Loucy (cell line): ENCODE measurements around the gene ZBTB2.

Source experiments
- EZH2phosphoT487 ChIP-seq: fragments of 200-600 bp; IDR thresholded peaks from 2 replicates; pipeline ENCODE4 v1.6.1; 2018; ENCODE audit warnings: antibody characterized with exemption, mild to moderate bottlenecking, moderate library complexity, borderline replicate concordance
- TF ChIP-seq, protein P1 (sequence below): fragments of 200-600 bp; sonication (generic); conservative IDR thresholded peaks from 2 replicates; pipeline ENCODE4 v1.5.1; 2014; ENCODE audit warnings: mild to moderate bottlenecking, antibody characterized with exemption, low read length

DNA sequence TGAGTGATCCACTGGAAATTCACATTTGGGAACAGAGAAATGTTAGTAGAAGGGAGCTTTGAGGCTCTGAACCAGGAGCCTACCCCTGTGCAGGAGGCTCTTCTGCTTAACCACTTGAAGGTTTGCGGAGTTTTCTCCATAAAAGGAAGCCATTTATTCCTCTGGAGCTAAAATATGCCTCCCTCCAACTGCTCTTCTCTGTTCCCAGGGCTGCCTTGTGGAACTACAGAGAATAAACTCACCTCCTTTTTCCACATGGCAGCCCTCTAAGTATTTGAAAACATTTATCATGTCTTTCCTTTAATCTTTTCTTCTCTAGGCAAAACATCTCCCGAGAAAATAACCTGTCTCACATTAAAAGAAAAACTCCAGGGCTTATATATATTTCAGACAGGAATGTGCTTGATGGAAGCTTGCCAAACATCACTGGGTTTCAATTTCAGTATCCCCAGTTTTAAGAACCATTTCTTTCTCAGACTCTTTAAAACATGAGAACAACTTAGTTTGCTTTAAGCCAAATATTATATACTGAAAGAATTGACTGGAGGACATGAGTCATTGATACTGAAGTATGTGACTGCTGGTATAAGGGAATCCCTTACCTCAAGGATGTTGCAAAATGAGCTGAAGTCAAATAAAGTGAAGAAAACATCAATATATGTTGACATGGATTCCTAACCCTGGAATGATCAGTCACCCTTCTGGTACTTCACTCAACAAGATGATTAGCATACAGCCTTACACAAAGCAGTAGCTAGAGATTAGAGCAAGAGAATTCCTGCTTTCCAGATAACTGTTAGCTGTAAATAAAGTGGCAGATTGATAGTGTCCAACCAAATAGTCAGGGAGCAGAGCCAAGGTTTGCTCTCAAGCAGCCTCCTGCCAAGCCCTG is 74.0 kb downstream of the ZBTB2 start:
- no peak for TF ChIP-seq EZH2phosphoT487
- TF ChIP-seq, protein P1, sequence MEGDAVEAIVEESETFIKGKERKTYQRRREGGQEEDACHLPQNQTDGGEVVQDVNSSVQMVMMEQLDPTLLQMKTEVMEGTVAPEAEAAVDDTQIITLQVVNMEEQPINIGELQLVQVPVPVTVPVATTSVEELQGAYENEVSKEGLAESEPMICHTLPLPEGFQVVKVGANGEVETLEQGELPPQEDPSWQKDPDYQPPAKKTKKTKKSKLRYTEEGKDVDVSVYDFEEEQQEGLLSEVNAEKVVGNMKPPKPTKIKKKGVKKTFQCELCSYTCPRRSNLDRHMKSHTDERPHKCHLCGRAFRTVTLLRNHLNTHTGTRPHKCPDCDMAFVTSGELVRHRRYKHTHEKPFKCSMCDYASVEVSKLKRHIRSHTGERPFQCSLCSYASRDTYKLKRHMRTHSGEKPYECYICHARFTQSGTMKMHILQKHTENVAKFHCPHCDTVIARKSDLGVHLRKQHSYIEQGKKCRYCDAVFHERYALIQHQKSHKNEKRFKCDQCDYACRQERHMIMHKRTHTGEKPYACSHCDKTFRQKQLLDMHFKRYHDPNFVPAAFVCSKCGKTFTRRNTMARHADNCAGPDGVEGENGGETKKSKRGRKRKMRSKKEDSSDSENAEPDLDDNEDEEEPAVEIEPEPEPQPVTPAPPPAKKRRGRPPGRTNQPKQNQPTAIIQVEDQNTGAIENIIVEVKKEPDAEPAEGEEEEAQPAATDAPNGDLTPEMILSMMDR = no peak
